ENCODE measurements around the gene SPPL2C. TPM values are rescaled to one million over a fixed set of nuclear protein-coding genes. Genes with fewer than 3 reads are reported as not detected.

The SPPL2C gene
- total and polyA plus RNA-seq, 2 experiments from 2014 or later: 0.12 TPM; not detected in 1

- H3K4me3 ChIP-seq: no peak overlapping the region
- no peaks in the 10 kb centered on the region for H3K9me3 ChIP-seq (ENCODE audit: low read depth)
- DNase-seq (ENCODE audit: low read depth in 1 of 2, low spot score in 1 of 2): no peak
- H3K27ac ChIP-seq: no peak overlapping the region
- H3K36me3 ChIP-seq: no peaks in the 10 kb centered on the region
- no peaks in the 10 kb centered on the region for H3K27me3 ChIP-seq
- TF ChIP-seq CTCF (IDR thresholded peaks at IDR 0.05; ENCODE audit: low read depth, low read length): no peak
- H3K4me1 ChIP-seq (ENCODE audit: low read depth): no peaks in the 10 kb centered on the region
These were observed 2.4 kb downstream of the SPPL2C start for GRCh38 chr17:45847101-45847500.

- no peak for TF ChIP-seq CTCF (IDR thresholded peaks at IDR 0.05; ENCODE audit: low read depth, low read length)
- Histone ChIP-seq H3K27me3 (no peaks in the 10 kb centered on the region), H3K4me1 (ENCODE audit: low read depth) (no peaks in the 10 kb centered on the region), H3K27ac (no peak overlapping the region), H3K9me3 (ENCODE audit: low read depth) (no peaks in the 10 kb centered on the region), H3K36me3 (no peaks in the 10 kb centered on the region), H3K4me3 (no peak overlapping the region)
- no peak for DNase-seq (ENCODE audit: low read depth in 1 of 2, low spot score in 1 of 2)
These were observed 3.1 kb downstream of the SPPL2C start for GRCh38 chr17:45847747-45848146.

GRCh38 chr17:45848405-45848804 is 3.7 kb downstream of the SPPL2C start:
- no peaks in the 10 kb centered on the region for H3K36me3 ChIP-seq
- H3K4me1 ChIP-seq (ENCODE audit: low read depth): no peaks in the 10 kb centered on the region
- H3K9me3 ChIP-seq (ENCODE audit: low read depth): no peaks in the 10 kb centered on the region
- H3K27ac ChIP-seq: no peak overlapping the region
- no peak for TF ChIP-seq CTCF (IDR thresholded peaks at IDR 0.05; ENCODE audit: low read depth, low read length)
- H3K27me3 ChIP-seq: no peaks in the 10 kb centered on the region
- H3K4me3 ChIP-seq: no peak overlapping the region
- no peak for DNase-seq (ENCODE audit: low read depth in 1 of 2, low spot score in 1 of 2)

- no peak overlapping the region for H3K27ac ChIP-seq
- no peaks in the 10 kb centered on the region for H3K36me3 ChIP-seq
- no peaks in the 10 kb centered on the region for H3K4me1 ChIP-seq (ENCODE audit: low read depth)
- no peaks in the 10 kb centered on the region for H3K9me3 ChIP-seq (ENCODE audit: low read depth)
- TF ChIP-seq CTCF (IDR thresholded peaks at IDR 0.05; ENCODE audit: low read depth, low read length): no peak
- no peak for DNase-seq (ENCODE audit: low read depth in 1 of 2, low spot score in 1 of 2)
- H3K4me3 ChIP-seq: no peak overlapping the region
- no peaks in the 10 kb centered on the region for H3K27me3 ChIP-seq
These were observed 4.3 kb downstream of the SPPL2C start for GRCh38 chr17:45848868-45849535.

GRCh38 chr17:45849536-45849990 is 4.9 kb downstream of the SPPL2C start:
- no peak for DNase-seq (ENCODE audit: low read depth in 1 of 2, low spot score in 1 of 2)
- no peaks in the 10 kb centered on the region for H3K27me3 ChIP-seq

More at GRCh38 chr17:45849536-45849990, 4.9 kb downstream of the SPPL2C start:
- Histone ChIP-seq H3K9me3 (ENCODE audit: low read depth) (no peaks in the 10 kb centered on the region), H3K4me3 (no peak overlapping the region), H3K27ac (no peak overlapping the region), H3K4me1 (ENCODE audit: low read depth) (no peaks in the 10 kb centered on the region), H3K36me3 (no peaks in the 10 kb centered on the region)
- TF ChIP-seq CTCF (IDR thresholded peaks at IDR 0.05; ENCODE audit: low read depth, low read length): no peak
